Stimulated activated CD4-positive, alpha-beta T cell treated with anti-CD3 and anti-CD28 coated beads, TNF-alpha, amount 100 ng/mL, for 1 hour (primary cell): ENCODE data around the gene OPRL1.
"Not testable (repeated sequence)": the region's sequence is repeated elsewhere in the genome, so short reads cannot be mapped to it uniquely, and the experiment has no call there.

Experiments used
- DNase-seq, 3 donors: peaks; one replicate each; pipeline ENCODE4 v3.0.0-alpha.2; 2020; ENCODE audit warnings: low read depth in 3 of 3, low spot score in 1 of 3

Gene OPRL1

DNA sequence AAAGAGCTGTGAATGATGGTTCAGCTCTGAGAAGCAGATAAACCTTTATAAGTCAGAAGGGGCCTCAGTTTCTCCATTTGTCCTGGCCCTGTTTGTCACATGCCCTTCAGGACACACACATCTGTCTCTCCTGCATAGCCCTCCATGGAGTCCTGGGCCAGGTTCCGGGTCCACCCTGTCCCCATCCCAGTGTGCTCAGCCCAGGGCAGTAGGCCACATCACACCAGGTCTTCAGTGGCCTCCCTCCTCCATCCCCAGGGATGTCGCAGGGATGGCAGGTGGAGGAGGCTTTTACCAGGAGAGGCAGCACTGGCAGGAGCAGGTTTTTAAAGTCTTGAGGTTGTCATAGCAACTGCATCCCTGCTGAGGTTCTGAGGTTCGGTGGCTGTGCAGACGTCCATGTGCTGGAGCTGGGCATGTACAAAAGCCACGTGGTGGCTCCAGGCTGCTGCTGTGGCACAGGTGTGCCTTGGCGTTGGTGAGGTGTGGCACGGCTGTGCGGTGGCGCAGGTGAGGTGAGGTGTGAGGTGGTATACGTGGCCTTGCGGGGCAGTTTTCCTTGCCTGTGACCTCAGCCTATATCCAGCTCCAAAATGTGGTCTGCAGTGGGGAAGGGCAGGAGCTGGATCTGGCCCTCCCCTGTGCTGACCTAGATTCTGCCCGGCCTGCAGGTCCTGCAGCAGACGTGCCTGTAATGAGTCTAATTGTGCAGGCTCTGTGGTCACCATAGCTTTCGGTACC, 35.5 kb downstream of the OPRL1 start:
- no peak for DNase-seq

DNA sequence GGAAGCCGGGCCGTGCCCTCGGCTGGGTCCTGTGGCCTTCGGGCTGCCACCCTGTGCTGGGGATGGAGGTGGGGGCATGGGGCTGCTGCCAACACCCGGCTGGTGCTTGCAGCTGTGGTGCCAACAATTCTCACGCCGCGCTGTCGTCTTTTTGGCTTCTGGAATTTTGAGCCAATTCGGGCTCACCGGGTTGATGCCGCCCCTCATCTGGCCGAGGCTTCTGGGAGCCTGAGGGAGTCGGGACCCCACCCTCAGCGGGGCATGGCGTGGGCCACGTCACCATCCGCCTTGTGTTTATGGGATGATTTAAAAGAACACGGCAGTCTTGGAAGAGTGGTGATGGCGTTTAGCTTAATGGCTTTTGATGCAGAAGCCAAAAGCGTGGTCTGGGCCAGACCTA, 36.1 kb downstream of the OPRL1 start:
- no peak for DNase-seq

DNA sequence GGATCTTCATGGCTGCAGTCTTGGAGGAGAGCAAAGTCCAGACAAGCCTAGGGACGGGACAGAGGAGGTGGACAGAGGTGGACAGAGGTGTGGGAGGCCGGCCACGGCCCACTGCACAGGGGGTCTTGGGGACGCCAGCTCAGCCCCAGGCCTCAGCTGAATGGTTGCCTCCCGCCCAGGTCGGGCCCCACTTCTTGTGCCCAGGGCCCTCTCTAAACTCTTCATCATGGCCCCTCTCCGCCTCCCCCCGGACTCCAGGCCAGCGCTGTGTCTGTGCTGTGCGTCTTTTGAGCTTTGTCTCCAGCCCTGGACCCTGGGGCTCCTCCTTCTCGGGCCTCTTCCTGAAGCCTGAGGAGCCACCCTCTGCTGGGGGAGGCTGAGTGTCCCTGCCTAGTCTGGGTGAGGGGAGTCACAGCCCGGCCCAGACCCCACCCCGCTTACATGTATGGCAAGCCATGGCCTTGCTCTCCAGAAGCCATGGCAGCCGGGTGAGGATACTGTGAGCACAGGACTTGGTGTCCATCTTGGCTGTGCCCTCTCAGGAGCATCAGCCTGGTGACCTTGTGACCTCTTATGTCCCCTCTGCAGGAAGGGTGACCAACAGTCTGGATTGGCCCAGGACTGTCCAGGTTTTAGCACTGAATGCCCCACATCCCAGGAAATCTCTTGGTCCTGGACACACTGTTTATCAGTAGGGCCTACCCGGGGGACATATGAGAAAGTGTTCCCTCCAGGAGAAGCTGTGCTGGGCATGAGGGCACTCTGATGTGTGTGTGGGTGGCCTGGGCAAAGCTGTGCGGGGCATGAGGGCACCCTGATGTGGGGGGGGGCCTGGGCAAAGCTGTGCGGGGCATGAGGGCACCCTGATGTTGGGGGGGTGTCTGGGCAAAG, 36.9 kb downstream of the OPRL1 start:
- DNase-seq, result no peak

DNA sequence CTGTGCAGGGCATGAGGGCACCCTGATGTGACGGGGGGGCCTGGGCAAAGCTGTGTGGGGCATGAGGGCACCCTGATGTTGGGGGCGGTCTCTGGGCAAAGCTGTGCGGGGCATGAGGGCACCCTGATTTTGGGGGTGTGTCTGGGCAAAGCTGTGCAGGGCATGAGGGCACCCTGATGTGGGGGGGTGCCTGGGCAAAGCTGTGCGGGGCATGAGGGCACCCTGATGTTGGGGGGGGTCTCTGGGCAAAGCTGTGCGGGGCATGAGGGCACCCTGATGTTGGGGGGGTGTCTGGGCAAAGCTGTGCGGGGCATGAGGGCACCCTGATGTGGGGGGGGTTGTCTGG, 37.5 kb downstream of the OPRL1 start:
- DNase-seq, result not testable (repeated sequence)

DNA sequence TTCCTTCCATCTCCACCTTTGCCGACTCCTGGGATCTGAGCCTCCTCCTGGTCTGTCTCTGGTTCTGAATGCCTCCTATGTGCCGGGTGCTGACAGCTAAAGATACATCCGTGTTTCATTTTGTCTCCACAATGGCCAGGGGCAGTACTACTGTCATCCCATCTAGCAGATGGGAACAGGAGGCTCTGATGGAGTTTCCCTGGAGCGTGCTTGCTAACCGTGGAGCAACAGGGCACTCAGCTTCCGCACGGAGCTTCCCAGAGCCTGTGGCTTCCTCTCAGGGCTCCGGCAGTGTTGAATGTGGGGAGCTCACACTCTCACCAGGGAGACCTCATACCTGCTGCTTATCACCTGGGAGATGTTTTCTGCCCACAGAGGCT, 39.4 kb downstream of the OPRL1 start:
- DNase-seq, result no peak

DNA sequence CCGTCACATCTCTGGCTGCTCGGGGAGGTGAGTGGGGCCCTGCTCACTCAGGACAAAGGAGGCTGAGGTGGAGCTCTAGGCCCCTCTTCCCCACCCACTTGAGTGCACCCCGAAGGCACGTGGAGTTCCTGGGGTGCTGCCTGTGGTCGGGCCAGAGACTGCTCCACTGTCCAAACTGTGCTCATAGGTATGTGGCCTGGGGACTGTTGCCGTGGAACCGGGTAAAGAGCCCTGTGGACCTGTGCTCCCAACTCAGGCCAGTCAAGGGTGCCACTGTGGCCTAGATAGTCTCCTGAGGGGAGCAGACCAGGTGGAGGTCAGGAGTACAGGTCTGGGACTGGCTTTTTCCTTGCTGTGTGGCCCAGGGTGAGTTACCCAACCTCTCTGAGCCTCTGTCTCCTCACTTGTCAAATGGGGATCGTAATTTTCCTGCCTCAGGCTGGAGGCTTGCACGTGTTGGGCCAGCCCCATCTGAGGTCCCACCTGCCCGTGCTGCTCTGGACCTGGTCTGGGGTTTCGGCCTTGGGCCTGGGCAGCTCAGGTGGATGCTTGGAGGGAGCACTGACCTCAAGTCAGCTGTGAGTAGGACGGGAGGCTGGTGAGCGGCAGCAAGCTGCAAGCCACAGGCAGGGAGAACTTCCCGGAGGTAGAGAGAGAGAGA, 39.9 kb downstream of the OPRL1 start:
- no peak for DNase-seq

DNA sequence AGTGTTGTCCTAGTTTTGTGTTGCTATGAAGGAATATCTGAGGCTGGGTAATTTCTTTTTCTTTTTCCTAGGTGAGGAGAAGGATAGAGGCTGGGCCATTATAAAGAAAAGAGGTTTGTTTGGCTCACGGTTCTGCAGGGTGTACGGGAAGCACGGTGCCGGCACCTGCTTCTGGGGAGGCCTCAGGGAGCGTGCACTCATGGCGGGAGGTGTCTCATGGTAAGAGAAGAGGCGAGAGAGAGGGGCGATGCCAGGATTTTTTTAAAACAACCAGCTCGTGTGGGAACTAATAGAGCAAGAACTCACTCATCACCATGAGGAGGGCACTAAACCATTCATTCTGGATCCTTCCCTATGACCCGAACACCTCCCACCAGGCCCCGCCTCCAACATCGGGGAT, 41.7 kb downstream of the OPRL1 start:
- no peak for DNase-seq

DNA sequence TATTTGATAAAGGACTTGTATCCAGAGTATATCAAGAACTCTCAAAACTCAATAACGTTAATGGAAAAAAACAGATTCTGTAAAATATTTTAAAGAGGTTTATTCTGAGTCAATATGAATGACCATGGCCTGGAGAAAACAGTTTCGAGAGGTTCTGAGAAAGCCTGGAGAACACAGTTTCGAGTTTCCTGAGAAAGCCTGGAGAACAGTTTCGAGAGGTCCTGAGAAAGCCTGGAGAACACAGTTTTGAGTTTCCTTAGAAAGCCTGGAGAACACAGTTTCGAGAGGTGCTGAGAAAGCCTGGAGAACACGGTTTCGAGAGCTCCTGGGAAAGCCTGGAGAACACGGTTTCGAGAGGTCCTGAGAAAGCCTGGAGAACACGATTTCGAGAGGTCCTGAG, 43.0 kb downstream of the OPRL1 start:
- DNase-seq, result not testable (repeated sequence)

DNA sequence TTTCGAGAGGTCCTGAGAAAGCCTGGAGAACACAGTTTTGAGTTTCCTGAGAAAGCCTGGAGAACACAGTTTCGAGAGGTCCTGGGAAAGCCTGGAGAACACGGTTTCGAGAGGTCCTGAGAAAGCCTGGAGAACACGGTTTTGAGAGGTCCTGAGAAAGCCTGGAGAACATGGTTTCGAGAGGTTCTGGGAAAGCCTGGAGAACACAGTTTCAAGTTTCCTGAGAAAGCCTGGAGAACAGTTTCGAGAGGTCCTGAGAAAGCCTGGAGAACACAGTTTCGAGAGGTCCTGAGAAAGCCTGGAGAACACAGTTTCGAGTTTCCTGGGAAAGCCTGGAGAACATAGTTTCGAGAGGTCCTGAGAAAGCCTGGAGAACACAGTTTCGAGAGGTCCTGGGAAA, 43.6 kb downstream of the OPRL1 start:
- DNase-seq, result not testable (repeated sequence)

DNA sequence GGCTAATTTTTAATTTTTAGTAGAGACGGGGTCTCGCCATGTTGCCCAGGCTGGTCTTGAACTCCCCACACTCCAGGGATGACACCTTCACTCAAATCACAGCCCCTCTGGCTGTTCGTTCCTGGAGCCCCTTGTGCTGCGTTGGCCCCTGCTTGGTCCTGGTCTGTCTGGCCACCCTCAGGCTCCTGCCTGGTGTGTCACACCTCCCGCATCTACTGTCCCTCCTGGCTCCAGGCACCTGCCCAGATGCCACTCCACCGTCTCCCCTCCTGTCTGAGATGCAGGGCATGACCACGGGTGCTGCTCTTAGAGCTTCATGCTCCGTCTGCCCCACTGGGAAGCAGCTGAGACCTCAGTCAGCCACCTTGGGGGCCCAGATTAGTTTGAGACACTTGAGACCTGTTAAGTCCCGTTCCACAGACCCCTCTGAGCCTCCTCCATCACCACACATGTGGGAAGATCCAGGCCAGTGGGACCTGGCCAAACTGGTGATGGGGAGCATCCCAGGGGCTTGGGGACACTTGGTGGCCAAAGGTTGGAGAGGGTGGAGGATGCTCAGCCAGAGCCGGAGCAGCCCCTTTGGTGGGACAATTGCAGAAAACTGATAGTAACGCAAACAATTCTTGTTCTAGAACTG, 49.4 kb downstream of the OPRL1 start:
- no peak for DNase-seq

DNA sequence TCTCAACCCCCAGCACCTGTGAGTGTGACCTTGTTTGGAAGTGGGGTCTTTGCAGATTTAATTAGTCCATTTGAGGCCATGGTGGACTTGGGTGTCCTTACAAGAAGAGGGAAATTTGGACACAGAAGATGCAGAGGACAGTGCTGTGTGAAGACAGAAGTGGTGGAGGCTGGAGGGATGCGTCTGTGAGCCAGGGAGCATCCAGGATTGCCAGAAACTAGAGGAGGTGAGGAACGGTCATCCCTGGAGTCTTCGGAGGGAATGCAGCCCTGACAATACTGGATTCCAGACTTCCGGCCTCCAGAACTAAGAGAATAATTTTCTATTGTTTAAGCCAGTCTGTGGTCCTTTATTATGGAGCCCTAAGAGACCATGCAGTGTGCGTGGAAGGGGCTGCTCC, 50.4 kb downstream of the OPRL1 start:
- DNase-seq, result no peak

DNA sequence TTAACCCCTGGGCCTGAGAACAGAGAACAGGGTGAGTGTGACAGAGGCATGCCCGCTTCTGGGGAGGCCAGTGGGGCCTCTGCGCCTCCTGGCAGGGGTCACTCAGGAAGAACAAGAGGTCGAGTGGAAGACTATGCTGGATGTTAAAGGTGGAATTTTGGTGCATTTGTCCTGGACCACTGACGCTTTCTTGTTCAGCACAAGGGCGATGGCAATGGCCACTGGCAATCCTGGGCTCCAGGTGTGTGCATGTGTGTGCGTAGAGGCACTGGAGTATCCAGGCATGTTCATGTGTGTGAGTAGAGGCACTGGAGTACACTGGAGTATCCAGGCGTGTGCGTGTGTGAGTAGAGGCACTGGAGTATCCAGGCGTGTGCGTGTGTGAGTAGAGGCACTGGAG, 51.0 kb downstream of the OPRL1 start:
- no peak for DNase-seq

DNA sequence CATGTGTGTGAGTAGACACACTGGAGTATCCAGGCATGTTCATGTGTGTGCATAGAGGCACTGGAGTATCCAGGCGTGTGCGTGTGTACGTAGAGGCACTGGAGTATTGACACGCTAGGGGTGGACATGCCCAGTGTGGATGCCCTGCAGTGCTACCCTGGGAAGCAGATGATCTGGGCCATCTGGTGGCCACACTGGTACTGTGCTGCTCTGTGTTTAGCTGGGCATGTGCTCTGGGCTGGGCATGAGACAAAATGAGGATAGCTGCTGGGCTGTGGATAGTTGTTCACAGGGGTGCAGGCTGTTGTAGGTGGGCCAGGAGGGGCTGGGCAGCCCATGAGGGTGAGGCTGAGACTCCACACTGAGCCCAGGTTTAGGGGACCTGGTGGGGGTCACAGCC, 51.5 kb downstream of the OPRL1 start:
- DNase-seq, result no peak

DNA sequence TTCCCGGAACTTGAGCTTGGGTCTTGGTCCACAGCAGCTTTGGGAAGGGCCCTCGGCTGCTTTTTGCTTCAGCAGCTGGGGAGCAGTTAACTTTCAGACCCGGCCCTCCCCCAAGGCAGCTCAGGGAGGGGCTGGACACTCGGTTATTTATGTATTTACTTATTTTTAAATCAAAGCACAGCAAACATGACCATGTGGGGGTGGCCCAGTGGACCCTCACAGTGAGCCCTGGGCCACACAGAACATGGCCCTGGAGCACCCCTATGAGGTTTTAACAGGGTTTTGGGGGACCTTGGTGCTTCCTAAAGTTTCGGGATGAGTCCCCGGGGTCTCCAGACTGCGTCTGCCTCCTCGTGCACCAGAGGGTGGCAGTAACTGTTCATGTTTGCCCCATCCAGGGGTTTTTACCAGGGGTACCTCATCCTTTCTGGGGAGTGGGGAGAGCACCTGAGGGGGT, 54.1 kb downstream of the OPRL1 start:
- DNase-seq, result no peak

DNA sequence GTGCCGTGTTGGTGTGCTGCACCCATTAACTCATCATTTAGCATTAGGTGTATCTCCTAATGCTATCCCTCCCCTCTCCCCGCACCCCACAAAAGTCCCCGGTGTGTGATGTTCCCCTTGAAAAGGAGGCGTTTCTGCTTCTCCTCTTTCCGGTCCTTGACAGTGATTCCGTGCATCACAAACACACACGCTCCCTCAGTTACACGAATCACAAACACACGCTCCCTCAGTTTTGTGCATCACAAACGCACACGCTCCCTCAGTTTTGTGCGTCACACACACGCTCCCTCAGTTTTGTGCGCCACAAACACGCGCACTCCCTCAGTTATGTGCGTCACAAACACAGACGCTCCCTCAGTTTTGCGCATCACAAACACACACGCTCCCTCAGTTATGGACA, 54.9 kb downstream of the OPRL1 start:
- DNase-seq, result not testable (repeated sequence)

DNA sequence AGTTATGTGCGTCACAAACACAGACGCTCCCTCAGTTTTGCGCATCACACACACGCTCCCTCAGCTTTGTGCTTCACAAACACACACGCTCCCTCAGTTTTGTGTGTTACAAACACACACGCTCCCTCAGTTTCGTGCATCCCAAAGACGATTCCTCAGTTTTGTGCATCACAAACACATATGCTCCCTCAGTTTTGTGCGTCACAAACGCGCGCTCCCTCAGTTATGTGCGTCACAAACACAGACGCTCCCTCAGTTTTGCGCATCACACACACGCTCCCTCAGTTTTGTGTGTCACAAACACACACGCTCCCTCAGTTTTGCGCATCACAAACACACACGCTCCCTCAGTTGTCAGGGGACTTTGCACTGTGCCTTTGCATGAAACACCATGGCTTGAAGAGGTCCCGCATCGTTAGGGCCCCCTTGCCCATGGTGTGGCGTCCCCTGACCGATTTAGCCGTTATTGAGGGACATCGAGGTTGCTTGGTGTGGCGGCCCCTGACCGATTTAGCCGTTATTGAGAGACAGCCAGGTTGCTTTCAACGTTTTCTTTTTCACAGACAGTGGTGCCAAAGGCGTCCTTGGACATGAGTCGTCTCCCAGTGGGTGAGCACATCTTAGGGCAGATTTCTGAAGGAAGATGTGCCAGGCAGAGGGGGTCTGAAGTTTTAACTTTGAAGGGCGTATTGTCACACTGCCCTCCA, 56.3 kb downstream of the OPRL1 start:
- no peak for DNase-seq

DNA sequence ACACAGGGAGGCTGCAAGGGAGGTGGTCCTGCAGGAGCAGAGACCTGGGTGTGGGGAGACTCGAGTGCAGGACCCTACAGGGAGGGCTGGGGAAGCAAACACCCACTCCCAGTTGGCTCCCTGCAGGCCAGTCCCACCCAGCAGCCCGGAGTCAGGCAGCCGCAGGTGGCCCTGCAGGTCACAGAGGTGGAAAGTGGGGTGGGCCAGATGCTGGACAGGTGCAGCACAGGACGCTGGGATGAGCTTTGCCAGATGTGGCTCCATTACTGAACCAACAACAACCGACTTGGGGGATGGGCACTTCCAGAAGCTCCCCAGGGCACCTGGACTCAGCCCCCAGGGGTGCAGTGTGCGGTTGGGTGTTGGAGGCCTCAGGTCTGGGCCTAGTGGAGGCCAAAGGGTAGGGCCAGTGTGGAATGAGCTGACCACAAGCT, 57.7 kb downstream of the OPRL1 start:
- DNase-seq, result no peak

DNA sequence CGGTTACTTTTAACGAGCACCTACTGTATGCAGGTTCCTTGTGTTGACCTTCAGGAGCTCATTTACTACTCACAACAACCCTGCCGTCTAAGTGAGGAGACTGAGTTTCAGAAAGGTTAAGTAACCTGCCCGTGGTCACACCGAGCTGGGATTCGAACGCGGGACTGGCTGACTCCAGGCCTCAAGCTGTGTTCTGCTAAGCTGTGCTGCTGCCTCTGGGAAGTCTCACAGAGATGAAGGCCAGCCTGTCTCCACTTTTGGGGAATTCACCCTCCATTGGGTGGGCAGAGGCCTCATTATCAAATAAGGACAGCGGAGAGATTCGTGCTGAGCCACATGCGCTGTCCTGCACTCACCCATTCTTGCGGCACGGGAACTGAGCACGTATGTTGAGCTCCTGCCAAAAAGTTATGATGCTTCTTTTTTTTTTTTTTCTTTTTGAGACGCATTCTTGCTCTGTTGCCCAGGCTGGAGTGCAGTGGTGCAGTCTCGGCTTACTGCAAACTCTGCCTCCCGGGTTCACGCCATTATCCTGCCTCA, 58.5 kb downstream of the OPRL1 start:
- no peak for DNase-seq

DNA sequence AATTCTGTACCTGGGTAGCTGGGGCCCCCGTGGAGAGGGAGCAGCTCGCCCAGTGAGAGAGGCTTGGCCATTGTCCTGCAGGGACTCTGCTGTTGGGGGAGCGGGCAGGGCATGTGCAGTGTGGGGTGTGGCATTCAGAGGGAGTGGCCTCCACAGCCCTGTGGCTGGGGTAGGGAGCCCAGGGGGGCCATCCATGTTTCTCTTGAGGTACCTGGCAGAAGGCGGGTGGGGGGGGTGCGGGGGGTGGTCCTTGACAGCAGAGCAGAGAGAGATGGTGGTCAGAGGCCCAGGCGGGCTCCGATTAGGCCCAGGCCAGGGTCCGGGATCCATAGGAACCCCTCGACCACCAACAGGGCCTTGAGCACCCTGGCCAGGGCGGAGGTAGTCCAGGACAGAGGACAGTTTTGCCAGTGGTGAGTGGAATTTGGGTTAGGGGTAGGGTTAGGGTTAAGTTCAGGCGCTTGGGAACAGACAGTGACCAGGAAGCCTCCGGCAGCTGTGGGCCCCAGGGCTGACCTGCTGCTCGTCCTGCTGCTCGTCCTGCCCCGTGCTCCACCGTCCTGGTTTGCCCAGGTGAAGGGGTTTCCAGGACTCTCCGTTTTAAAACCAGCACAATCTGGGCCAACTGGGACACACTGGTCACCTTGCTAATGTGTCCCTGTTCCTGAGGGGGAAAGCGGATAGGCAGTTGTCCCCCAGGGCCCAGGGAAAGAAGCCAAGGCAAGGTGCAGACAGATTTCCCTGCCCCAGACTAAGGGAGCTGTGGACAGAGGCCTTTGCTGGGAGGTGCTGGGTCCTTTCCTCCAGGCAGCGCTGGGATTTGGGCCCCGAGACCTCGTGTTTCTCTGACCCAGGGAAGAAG, 59.5 kb downstream of the OPRL1 start:
- no peak for DNase-seq
